Kidney (tissue), 14 donors: Measurements from ENCODE around the gene SPPL2C. TPM values are rescaled to one million over a fixed set of nuclear protein-coding genes. Genes with fewer than 3 reads are reported as not detected.

ENCODE experiments used
- DNase-seq, 5 donors: peaks; one replicate each; pipeline ENCODE4 v3.0.0-alpha.2; 2013 to 2020
- FAIRE-seq: peaks from 2 replicates; lab custom pipeline; 2012; peaks lifted over from hg19 to GRCh38; lab: Jason Lieb, UNC
- H3K27ac ChIP-seq, 2 donors: one replicate each; pipeline ENCODE4 v1.7.0; 2013; ENCODE audit warnings: low read depth in 2 of 2, low read length in 2 of 2, inconsistent platforms in 1 of 2
- H3K27me3 ChIP-seq: one replicate; pipeline ENCODE4 v1.7.1; 2013; ENCODE audit warnings: low read length, inconsistent platforms; ENCODE audit not compliant: control insufficient read depth, insufficient read depth
- H3K36me3 ChIP-seq, 3 donors: one replicate each; pipeline versions ENCODE4 v1.7.0 to v1.7.1; 2013; ENCODE audit warnings: low read length in 3 of 3, control low read depth in 1 of 3, inconsistent platforms in 1 of 3; ENCODE audit not compliant: insufficient read depth in 3 of 3, control insufficient read depth in 2 of 3
- H3K4me1 ChIP-seq, 3 donors: one replicate each; pipeline versions ENCODE4 v1.7.0 to v1.7.1; 2013; ENCODE audit warnings: low read length in 3 of 3, inconsistent platforms in 1 of 3, low read depth in 1 of 3; ENCODE audit not compliant: control insufficient read depth in 2 of 3, insufficient read depth in 2 of 3
- H3K4me3 ChIP-seq, 3 donors: one replicate each; pipeline versions ENCODE4 v1.7.0 to v1.8.1; 2013; ENCODE audit warnings: low read length in 3 of 3, control low read depth in 1 of 3, inconsistent platforms in 1 of 3
- H3K9ac ChIP-seq, 3 donors: one replicate each; pipeline versions ENCODE4 v1.7.0 to v1.7.1; 2013; ENCODE audit warnings: low read length in 3 of 3, control low read depth in 1 of 3, inconsistent platforms in 1 of 3
- H3K9me3 ChIP-seq, 3 donors: one replicate each; pipeline versions ENCODE4 v1.7.0 to v1.7.1; 2013; ENCODE audit warnings: low read length in 3 of 3, control low read depth in 1 of 3, inconsistent platforms in 1 of 3; ENCODE audit not compliant: control insufficient read depth in 2 of 3, insufficient read depth in 1 of 3
- CTCF ChIP-seq: IDR thresholded peaks from 3 replicates; pipeline ENCODE4 v1.5.1; 2012; ENCODE audit warnings: mild to moderate bottlenecking, moderate library complexity, borderline replicate concordance; ENCODE audit not compliant: insufficient read depth; ENCODE audit errors: extremely low read depth
- intact Hi-C: fragments of 100-400 bp; cut with DNase I; formaldehyde crosslinking; loops from one replicate; pipeline ENCODE4 v1.11.1; 2022
- polyA plus RNA-seq: library from polyadenylated mRNA; stranded (reverse); fragments of 350-450 nt; fragmentation: Illumina TruSeq; extraction: RNeasy Lipid Tissue Mini Kit (QIAGEN cat#74804); gene quantifications from one replicate; pipeline ENCODE4 v1.2.3, GENCODE V29; 2014; ENCODE audit warnings: low read depth, low replicate concordance; ENCODE audit not compliant: insufficient read depth
- total RNA-seq: library from RNA; stranded (reverse); fragmentation: NEBNext Ultra II Directional; extraction: Animal tissue kit (Norgen Biotek cat#: 25700); gene quantifications from one replicate; pipeline ENCODE4 v1.2.1, GENCODE V29; 2021
- donor health status: control.
- donor health status: control.
- donor health status: control.
- donor health status: control.
- donor health status: control.
- donor health status: DM: yes; HTN: yes; CAD: no.
- donor health status: Normal renal cell carcinoma (clear cell type).

Gene SPPL2C
- total and polyA plus RNA-seq, 2 donors from 2014 or later: not detected

- FAIRE-seq (no peak), DNase-seq (no peak)
- H3K9ac ChIP-seq: no peak overlapping the region
- no peaks in the 10 kb centered on the region for H3K27me3 ChIP-seq
- H3K36me3 ChIP-seq: no peaks in the 10 kb centered on the region
- no peak for TF ChIP-seq CTCF
- H3K9me3 ChIP-seq: no peaks in the 10 kb centered on the region
- no peak overlapping the region for H3K27ac ChIP-seq
- no peak overlapping the region for H3K4me3 ChIP-seq
- intact Hi-C loops: no loop called here
- no peaks in the 10 kb centered on the region for H3K4me1 ChIP-seq
Observed at GRCh38 chr17:45868276-45868675, 23.6 kb downstream of the SPPL2C start.

- H3K9me3 ChIP-seq: no peaks in the 10 kb centered on the region
- H3K36me3 ChIP-seq: no peaks in the 10 kb centered on the region
- H3K27ac ChIP-seq: no peak overlapping the region
- no peak overlapping the region for H3K9ac ChIP-seq
- no peaks in the 10 kb centered on the region for H3K4me1 ChIP-seq
- DNase-seq (peak in 2 of 5 donors; percentile 3 to 34), FAIRE-seq (no peak)
- no peaks in the 10 kb centered on the region for H3K27me3 ChIP-seq
- TF ChIP-seq CTCF: no peak
- intact Hi-C loops: no loop called here
- H3K4me3 ChIP-seq: no peak overlapping the region
Observed at GRCh38 chr17:45869676-45870341, 25.1 kb downstream of the SPPL2C start.

- no peak for FAIRE-seq
- no peak overlapping the region for H3K4me3 ChIP-seq
- no peaks in the 10 kb centered on the region for H3K36me3 ChIP-seq
Observed at GRCh38 chr17:45870342-45870974, 25.8 kb downstream of the SPPL2C start.

More at GRCh38 chr17:45870342-45870974, 25.8 kb downstream of the SPPL2C start:
- no peak overlapping the region for H3K27ac ChIP-seq
- no peaks in the 10 kb centered on the region for H3K4me1 ChIP-seq
- H3K9me3 ChIP-seq: no peaks in the 10 kb centered on the region
- TF ChIP-seq CTCF: no peak
- H3K27me3 ChIP-seq: no peaks in the 10 kb centered on the region
- H3K9ac ChIP-seq: no peak overlapping the region
- intact Hi-C loops: no loop called here
- peak in 1 of 5 donors; percentile 14 for DNase-seq
